Neutrophil (primary cell): ENCODE measurements around the gene PLEKHA7.

Experiments
- H3K27ac ChIP-seq: fragments of 200-600 bp; sonication (generic); 2 replicates; pipeline ENCODE4 v1.5.1; 2016; ENCODE audit warnings: mild to moderate bottlenecking, moderate library complexity
- H3K27me3 ChIP-seq: fragments of 200-600 bp; sonication (generic); 2 replicates; pipeline ENCODE4 v1.6.0; 2016; ENCODE audit warnings: mild to moderate bottlenecking
- H3K36me3 ChIP-seq: fragments of 200-600 bp; sonication (generic); 2 replicates; pipeline ENCODE4 v1.5.1; 2017
- H3K4me1 ChIP-seq, 2 experiments: fragments of 200-600 bp in 1 of 2; sonication (generic) in 1 of 2; 1 replicate in 1 of 2; 2 replicates in 1 of 2; pipeline versions ENCODE4 v1.5.1 to v1.6.1; 2013 to 2016; ENCODE audit warnings: low read depth in 1 of 2, low read length in 1 of 2, mild to moderate bottlenecking in 1 of 2, moderate library complexity in 1 of 2; ENCODE audit not compliant: control insufficient read depth in 1 of 2, insufficient read depth in 1 of 2
- H3K4me3 ChIP-seq, 2 experiments: fragments of 200-600 bp in 1 of 2; sonication (generic) in 1 of 2; 1 replicate in 1 of 2; 2 replicates in 1 of 2; pipeline ENCODE4 v1.5.1; 2013 to 2016; ENCODE audit warnings: low read depth in 1 of 2, low read length in 1 of 2, mild to moderate bottlenecking in 1 of 2, moderate library complexity in 1 of 2
- H3K9me3 ChIP-seq: fragments of 200-600 bp; sonication (generic); 2 replicates; pipeline ENCODE4 v1.5.1; 2016
- CTCF ChIP-seq: fragments of 200-600 bp; sonication (generic); IDR thresholded peaks from 2 replicates; pipeline ENCODE4 v1.5.1; 2016; ENCODE audit warnings: antibody characterized with exemption

The PLEKHA7 gene

DNA sequence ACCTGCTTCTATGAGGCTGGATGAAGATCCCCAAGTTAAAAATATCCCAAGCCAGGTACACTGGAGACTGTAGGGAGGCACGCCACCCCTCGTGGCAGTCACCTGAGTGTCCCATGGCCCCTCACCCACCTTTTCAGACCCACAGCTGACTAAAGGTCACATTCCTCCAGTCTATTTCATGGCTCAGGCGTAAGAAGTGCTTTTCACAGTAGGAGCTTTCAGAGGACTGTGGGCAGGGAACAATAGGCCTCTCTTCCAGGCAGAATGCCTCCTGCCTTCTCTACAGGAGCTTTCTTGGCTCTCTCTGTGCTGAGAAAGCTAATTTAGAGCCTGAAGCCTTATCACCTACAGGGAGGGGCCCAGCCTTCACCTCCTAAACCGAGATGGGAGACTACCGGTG lies 201.9 kb downstream of the PLEKHA7 start:
- Histone ChIP-seq H3K9me3 (no peaks in the 10 kb centered on the region), H3K27me3 (no peaks in the 10 kb centered on the region), H3K4me1 (peaks cover 58 to 79% of the 10 kb centered on the region in 2 experiments), H3K36me3 (no peaks in the 10 kb centered on the region), H3K4me3 (no peak overlapping the region), H3K27ac (no peak overlapping the region)
- TF ChIP-seq CTCF: no peak

DNA sequence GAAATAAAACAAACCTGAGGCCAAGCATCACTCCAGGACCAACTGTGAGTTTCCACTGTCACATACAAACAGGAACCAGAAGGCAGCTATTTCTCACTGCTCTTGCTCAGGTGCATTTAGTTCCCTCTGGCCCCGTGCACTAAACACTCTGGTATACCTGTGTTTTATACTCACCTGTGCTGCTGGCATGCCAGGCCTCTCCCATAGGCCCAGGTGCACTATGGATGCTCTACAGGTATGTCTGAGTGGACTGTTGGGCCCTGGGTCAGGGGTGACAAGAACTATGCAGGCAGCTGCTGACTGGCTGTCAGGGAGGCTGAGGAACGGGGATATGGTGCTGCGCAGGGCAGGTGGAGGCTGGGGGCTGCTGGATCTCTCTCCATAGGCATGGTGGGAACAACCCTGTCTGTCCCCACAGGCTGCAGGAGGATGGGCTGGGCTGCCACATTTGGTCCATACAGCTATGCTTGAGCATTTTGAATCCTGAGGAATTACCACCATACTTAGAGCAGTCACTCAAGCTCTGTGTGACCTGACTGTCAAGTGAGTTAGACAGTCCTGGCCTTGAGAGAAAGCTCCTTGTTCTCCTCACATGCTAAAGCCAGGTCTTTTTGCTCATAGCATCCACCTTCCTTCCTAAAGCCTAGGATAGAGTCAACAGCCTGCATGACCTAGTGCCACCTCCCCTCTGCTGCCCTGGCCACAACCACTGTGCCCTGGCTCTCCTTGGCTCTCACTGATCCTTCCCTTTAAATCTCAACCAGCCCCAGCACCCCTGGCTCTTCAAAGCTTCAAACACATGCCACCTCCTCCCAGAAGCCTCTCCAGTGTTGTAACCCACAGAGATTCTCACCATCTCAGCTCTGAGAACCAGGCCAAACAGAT lies 202.8 kb downstream of the PLEKHA7 start:
- Histone ChIP-seq H3K27ac (peak overlapping the region; percentile 21), H3K27me3 (no peaks in the 10 kb centered on the region), H3K4me1 (peaks cover 63 to 82% of the 10 kb centered on the region in 2 experiments), H3K9me3 (no peaks in the 10 kb centered on the region), H3K4me3 (no peak overlapping the region), H3K36me3 (no peaks in the 10 kb centered on the region)
- TF ChIP-seq CTCF: no peak

DNA sequence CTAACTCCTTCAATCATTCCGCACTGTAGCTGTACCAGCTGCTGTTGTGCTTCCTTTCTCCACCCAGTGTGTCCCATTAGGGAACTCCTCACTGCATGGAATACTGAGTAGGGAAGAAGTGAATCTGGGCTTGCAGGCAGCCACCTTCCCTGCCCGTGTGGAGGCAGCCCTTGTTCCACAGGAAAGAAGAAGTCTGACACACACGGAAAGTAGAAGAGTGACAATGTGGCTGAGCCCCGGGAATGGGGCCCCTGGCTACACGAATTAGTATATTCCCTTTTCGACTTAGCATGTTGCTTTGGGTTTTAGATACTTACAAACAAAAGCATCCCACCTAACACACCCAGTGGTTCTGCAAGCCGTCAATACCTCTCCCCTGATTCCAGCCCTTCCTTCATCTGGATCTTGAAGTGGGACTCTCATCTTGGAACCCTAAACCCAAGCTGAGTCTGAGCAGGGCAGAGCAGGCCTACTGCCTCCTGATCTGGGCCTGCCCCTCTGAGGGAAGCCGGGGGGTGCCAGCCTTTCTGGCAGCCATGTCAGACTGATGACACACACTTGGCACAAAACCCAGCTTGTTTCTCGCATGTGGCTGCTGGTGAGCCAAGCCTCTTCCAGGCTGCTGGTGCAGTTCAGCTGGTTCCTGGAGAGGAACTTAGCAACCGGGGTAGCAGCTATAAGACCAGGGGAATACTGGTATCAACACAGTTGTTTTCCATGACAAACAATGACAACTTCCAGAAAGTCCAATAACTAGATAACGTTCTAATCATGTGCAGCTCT lies 204.1 kb downstream of the PLEKHA7 start:
- H3K27me3 ChIP-seq: no peaks in the 10 kb centered on the region
- no peak for TF ChIP-seq CTCF
- H3K4me3 ChIP-seq: no peak overlapping the region
- H3K27ac ChIP-seq: no peak overlapping the region
- no peaks in the 10 kb centered on the region for H3K9me3 ChIP-seq
- peaks cover 66 to 86% of the 10 kb centered on the region in 2 experiments for H3K4me1 ChIP-seq
- no peaks in the 10 kb centered on the region for H3K36me3 ChIP-seq

GRCh38 chr11:16807306-16807705 lies 206.9 kb downstream of the PLEKHA7 start:
- no peaks in the 10 kb centered on the region for H3K27me3 ChIP-seq
- H3K27ac ChIP-seq: peak overlapping the region; percentile 84
- H3K9me3 ChIP-seq: no peaks in the 10 kb centered on the region
- no peaks in the 10 kb centered on the region for H3K36me3 ChIP-seq
- peak overlapping the region; percentile 39 to 44 for H3K4me3 ChIP-seq
- H3K4me1 ChIP-seq: peaks cover 40 to 60% of the 10 kb centered on the region in 2 experiments
- TF ChIP-seq CTCF: no peak

GRCh38 chr11:16806791-16807190 lies 207.4 kb downstream of the PLEKHA7 start:
- Histone ChIP-seq H3K27ac (peak overlapping the region; percentile 84), H3K4me1 (peaks cover 40 to 60% of the 10 kb centered on the region in 2 experiments), H3K27me3 (no peaks in the 10 kb centered on the region), H3K9me3 (no peaks in the 10 kb centered on the region), H3K4me3 (peak overlapping the region; percentile 39 to 44), H3K36me3 (no peaks in the 10 kb centered on the region)
- TF ChIP-seq CTCF: no peak
